Activated T-cell treated with anti-CD3 and anti-CD28 coated beads, Interleukin-2, amount 50 U/mL, for 4 hours (primary cell): ENCODE results near the gene TBXAS1. TPM values are rescaled to one million over a fixed set of nuclear protein-coding genes. Genes with fewer than 3 reads are reported as not detected.

ENCODE experiments used
- ATAC-seq, 2 donors: fragments of 200-7000 bp; cut with Tn5 transposase; one replicate each; pipeline ENCODE4 v1.10.0; 2021
- DNase-seq: peaks from one replicate; pipeline ENCODE4 v3.0.0-alpha.2; 2020
- H3K27me3 Mint-ChIP-seq: one replicate; pipeline ENCODE4 v1.8.0; 2021; ENCODE audit warnings: low read depth, mixed read lengths
- H3K36me3 Mint-ChIP-seq: one replicate; pipeline ENCODE4 v1.8.0; 2022; ENCODE audit warnings: mixed read lengths; ENCODE audit not compliant: insufficient read depth
- H3K4me1 Mint-ChIP-seq: one replicate; pipeline ENCODE4 v1.8.0; 2021; ENCODE audit warnings: low read depth, mixed read lengths
- H3K4me3 Mint-ChIP-seq: one replicate; pipeline ENCODE4 v1.8.0; 2021; ENCODE audit warnings: mild to moderate bottlenecking, moderate library complexity, mixed read lengths
- H3K9me3 Mint-ChIP-seq: one replicate; pipeline ENCODE4 v1.8.0; 2021; ENCODE audit warnings: mixed read lengths
- total RNA-seq, 3 donors: library from RNA; stranded (reverse); gene quantifications; one replicate each; pipeline ENCODE4 v1.2.1, GENCODE V29; 2021

Gene TBXAS1
- total RNA-seq, 3 donors from 2014 or later = 1.7 to 4.1 (median 4.0) TPM

DNA sequence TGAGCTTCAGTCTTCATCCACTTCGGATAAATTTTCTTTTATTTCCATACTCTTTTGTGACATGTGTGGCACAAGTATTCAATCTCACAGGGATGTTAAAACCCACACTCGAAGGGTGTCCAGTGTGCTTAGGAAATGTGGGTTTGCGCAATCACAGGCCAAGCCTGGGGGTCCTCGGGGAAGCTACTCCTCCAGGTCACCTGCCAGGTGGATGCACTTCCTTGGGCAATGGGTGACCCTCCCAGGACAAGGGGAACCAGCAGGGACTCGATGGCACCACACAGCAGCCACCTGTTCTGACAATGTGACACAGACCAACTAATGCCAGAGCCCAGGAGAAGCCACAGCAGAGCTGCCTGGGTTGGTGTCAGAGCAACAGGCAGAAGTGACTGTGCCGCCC is 194.7 kb downstream of the TBXAS1 start:
- Mint-ChIP-seq H3K36me3 (peaks cover 29% of the 10 kb centered on the region), H3K4me3 (no peak overlapping the region), H3K9me3 (no peaks in the 10 kb centered on the region), H3K4me1 (no peaks in the 10 kb centered on the region), H3K27me3 (no peaks in the 10 kb centered on the region)
- DNase-seq (no peak), ATAC-seq (no peak)

DNA sequence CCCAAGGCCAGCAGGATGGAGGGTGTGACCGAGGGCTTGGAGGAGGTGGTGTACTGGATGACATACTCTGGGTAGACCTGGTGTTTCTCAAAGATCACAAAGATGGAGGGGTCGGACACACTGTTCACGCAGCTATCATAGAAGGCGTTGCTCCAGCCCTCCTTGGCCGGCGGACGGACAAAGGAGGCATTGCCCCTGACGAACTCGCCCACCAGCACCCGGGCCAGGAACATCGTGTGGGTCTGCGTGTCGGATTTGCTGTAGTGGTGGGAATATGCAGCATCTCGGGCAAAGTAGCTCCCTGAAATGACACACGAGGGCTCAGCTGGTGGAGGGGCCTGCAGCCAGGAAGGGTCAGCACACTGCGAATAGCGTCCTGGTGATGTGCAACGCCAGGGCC is 195.5 kb downstream of the TBXAS1 start:
- DNase-seq (no peak), ATAC-seq (no peak)
- no peaks in the 10 kb centered on the region for H3K9me3 Mint-ChIP-seq
- no peak overlapping the region for H3K4me3 Mint-ChIP-seq
- no peaks in the 10 kb centered on the region for H3K27me3 Mint-ChIP-seq
- peaks cover 32% of the 10 kb centered on the region for H3K36me3 Mint-ChIP-seq
- no peaks in the 10 kb centered on the region for H3K4me1 Mint-ChIP-seq

DNA sequence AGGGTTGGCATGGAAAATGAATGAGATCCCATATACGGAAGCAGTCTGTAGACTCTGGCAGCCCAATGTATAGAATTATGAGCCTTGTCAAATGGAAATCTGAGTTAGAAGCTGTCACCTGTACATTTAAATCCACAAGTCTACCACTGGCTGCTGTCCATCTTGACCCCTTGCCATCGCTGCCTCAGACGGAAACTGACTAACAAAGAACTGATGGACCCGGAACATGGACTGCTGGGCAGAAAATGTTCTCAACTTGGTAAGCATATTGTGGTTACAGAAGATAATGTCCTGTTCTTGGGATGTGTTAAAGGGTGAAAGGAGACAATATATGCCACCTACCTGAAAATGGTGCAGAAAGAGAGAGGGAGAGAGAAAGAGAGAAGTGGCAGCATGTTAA is 196.2 kb downstream of the TBXAS1 start:
- H3K4me3 Mint-ChIP-seq = no peak overlapping the region
- no peaks in the 10 kb centered on the region for H3K27me3 Mint-ChIP-seq
- H3K9me3 Mint-ChIP-seq = no peaks in the 10 kb centered on the region
- DNase-seq (no peak), ATAC-seq (no peak)
- H3K4me1 Mint-ChIP-seq = no peaks in the 10 kb centered on the region
- H3K36me3 Mint-ChIP-seq = peaks cover 33% of the 10 kb centered on the region

DNA sequence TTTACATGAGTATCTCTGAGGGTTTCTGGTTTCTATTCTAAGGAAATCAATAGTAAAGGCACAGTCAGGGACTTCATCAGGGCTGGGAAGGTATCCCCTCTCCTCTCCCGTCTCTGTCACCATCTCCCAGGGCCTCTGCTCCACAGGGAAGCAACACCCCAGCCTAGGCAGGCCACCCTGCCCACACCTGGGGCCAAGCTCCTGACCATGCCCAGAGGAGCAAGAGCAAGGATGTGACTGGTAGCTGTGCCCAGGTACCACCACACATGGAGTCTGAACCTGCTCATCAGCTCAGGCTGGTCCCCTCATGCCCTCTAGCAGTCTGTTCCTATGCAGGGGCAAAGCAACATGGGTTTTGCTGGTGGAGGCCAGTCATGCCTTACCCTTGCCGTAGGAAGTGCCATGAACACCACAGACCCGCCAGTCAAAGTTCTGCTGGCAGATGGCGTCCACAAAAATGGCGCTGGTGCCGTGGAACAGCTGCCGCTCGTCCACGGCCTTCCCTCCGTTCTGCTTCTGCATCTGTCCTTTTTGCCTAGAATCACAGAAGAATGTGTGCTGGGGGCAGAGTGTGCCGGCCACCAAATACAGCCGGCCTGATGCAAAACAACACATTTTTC is 196.9 kb downstream of the TBXAS1 start:
- H3K27me3 Mint-ChIP-seq = no peaks in the 10 kb centered on the region
- no peaks in the 10 kb centered on the region for H3K9me3 Mint-ChIP-seq
- peaks cover 36% of the 10 kb centered on the region for H3K36me3 Mint-ChIP-seq
- no peak for DNase-seq
- H3K4me3 Mint-ChIP-seq = no peak overlapping the region
- ATAC-seq = no peak
- no peaks in the 10 kb centered on the region for H3K4me1 Mint-ChIP-seq

DNA sequence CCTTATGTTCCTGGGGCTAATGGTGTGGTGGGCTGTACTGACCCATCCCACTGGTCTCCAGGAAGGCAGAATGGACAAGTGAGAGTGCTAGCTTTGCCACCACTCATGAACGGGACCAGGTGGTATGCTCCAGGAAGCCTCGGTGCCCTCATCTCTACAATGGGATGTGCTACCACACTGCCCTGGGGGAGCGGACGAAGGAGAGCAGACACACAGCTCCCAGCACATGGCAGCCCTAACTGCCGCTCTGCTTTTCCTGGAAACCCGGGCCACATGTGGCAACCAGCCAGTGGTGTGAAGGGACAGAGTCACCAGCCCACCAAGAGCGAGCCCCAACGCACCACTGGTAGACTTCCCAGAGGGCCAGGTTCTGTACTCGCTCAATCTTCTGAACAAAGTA is 197.9 kb downstream of the TBXAS1 start:
- Mint-ChIP-seq H3K9me3 (no peaks in the 10 kb centered on the region), H3K36me3 (peaks cover 37% of the 10 kb centered on the region), H3K4me3 (no peak overlapping the region), H3K4me1 (no peaks in the 10 kb centered on the region), H3K27me3 (no peaks in the 10 kb centered on the region)
- no peak for DNase-seq
- no peak for ATAC-seq

DNA sequence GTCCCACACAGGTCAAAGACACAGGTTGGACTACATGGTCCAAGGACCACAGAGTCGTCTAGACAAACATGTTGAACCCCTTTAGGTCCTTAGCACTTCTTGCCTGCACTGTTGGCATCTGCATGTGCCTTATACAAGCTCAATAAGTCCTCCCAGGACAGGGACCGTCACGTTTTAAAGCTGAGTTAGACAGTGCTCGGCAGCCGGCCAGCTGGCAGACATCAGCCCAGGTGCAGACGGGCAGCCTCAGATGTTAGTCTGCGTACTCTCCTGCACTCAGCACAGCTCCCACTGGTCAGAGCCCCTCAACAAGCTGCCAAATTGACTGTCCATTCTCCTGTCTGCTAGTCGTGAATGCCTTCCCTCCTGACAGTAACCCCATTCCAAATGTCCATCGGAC is 198.8 kb downstream of the TBXAS1 start:
- peaks cover 41% of the 10 kb centered on the region for H3K36me3 Mint-ChIP-seq
- H3K9me3 Mint-ChIP-seq = no peaks in the 10 kb centered on the region
- H3K4me3 Mint-ChIP-seq = no peak overlapping the region
- DNase-seq (no peak), ATAC-seq (no peak)
- peaks cover 4% of the 10 kb centered on the region for H3K4me1 Mint-ChIP-seq
- H3K27me3 Mint-ChIP-seq = no peaks in the 10 kb centered on the region

DNA sequence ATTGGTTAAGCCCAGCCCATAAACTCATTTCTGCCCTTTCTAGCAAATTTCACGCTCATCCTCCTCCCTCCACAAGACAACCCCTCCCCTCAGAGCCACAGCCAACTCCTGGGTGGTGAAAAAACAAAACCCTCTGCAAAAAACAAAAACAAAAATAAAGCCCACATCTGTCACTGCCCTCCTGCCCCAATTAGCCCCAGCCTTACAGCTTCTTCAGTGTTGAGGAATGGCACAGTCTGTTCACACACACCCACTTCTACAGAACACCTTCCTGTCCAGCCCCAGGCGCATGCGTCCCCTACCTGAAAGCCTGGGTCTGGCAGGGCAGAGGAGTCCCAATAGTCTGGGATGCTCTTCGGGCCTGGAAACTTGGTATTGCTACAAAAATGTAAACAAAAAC is 199.2 kb downstream of the TBXAS1 start:
- no peak overlapping the region for H3K4me3 Mint-ChIP-seq
- peaks cover 6% of the 10 kb centered on the region for H3K4me1 Mint-ChIP-seq
- H3K27me3 Mint-ChIP-seq = no peaks in the 10 kb centered on the region
- peaks cover 43% of the 10 kb centered on the region for H3K36me3 Mint-ChIP-seq
- H3K9me3 Mint-ChIP-seq = no peaks in the 10 kb centered on the region
- ATAC-seq (no peak), DNase-seq (no peak)

DNA sequence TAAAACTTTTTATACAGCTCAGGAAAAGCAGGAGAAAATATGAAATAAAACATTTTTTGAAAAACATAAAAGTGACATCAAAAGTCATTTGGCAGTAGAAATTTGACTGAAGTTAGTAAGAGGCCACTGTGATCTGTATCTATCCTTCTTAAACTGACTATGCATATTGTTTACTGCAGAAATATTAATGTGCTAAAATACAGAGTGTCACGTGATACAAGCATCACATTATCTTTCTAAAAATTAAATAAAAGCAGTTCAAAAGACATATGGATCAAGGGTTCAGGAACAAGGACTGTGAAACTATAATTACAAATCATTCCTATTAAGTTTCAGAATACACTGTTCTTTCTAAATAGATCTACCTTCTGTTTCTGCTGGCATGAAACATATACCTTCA is 200.0 kb downstream of the TBXAS1 start:
- H3K4me3 Mint-ChIP-seq = no peak overlapping the region
- DNase-seq (no peak), ATAC-seq (no peak)
- H3K4me1 Mint-ChIP-seq = peaks cover 9% of the 10 kb centered on the region
- H3K36me3 Mint-ChIP-seq = peaks cover 45% of the 10 kb centered on the region
- no peaks in the 10 kb centered on the region for H3K27me3 Mint-ChIP-seq
- no peaks in the 10 kb centered on the region for H3K9me3 Mint-ChIP-seq

DNA sequence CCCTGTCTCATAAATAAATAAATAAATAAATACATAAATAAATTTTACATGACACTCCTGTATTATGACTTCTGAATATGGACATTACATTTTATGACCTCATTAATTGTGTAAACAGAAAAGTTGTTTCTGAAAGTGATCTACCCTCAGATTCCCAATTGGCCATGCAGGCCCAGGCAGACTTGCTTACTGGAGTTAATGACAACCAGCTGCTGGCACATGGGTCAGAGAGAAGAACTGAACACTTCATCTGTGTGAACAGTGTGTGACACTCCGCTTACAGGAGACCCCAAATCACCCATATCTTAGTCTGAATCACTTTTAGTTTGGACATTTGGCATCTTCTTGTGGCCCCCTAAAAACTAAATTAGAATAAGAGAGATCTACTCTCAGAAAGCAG is 202.3 kb downstream of the TBXAS1 start:
- ATAC-seq (no peak), DNase-seq (no peak)
- Mint-ChIP-seq H3K36me3 (peaks cover 42% of the 10 kb centered on the region), H3K4me1 (peaks cover 17% of the 10 kb centered on the region), H3K4me3 (no peak overlapping the region), H3K27me3 (no peaks in the 10 kb centered on the region), H3K9me3 (no peaks in the 10 kb centered on the region)

DNA sequence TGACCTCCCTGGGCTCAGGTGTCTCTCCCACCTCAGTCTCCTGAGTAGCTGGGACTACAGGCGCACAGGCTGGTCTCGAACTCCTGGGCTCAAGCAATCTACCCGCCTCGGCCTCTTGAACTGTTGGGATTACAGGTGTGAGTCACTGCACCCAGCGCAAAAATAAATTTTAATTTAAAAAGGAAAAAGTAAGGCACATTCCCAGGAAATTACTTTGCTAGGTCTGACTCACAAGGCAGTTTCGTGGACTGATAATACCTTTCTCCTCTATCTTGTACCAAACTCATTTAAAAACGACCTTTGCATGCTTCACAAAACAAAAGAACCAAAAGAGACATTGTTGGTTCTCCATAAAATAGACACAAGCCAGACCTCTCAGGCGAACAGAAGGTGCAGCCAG is 204.0 kb downstream of the TBXAS1 start:
- Mint-ChIP-seq H3K4me1 (peaks cover 29% of the 10 kb centered on the region), H3K4me3 (no peak overlapping the region), H3K27me3 (no peaks in the 10 kb centered on the region), H3K9me3 (no peaks in the 10 kb centered on the region), H3K36me3 (peaks cover 46% of the 10 kb centered on the region)
- no peak for DNase-seq
- no peak for ATAC-seq

DNA sequence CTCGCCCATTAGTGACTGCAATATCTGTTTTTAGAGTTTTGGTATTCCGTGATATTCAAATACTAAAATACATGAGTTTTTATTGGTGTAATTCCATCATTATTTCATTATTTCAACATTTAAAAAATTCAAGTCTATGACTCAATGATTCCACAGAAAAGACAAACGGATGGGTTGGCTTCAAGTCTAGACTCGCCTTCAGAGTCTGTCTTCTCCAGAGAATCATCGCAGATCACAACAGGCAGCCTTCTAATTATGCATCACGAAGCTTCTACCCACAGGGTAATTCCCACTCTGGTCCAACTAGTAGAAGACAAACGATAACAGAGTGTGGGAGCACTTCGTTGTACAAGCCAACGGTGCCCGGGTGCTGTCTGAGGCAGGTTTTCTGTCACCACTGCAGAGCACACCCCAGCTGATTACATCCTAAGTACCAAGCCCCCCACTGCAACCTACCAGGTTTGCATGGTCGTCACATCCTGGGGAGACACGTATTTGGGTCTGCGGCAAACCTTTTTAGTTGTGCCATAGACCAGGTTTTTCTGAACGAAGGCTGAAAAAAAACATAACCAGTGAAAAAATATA is 204.8 kb downstream of the TBXAS1 start:
- no peak for ATAC-seq

DNA sequence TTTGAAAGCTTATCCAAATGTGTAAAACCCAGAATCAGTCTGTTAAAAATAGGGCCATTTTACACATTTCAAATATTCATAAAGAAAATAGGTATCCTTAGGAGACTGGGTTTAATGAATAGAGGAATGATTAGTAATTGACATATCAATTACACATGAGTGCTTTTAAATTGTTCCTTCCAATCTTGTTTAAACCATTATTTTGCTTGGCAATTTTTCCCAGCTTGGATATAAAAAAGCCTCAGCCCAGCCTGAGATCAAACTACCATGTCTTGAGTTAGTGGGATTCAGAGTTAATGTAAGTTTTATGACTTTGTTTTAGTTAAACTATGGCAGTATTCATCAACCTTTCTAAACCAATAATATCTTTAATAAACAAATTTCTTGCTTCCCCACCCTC is 205.4 kb downstream of the TBXAS1 start:
- DNase-seq (no peak), ATAC-seq (no peak)
- Mint-ChIP-seq H3K9me3 (no peaks in the 10 kb centered on the region), H3K4me3 (no peak overlapping the region), H3K4me1 (peaks cover 30% of the 10 kb centered on the region), H3K36me3 (peaks cover 47% of the 10 kb centered on the region), H3K27me3 (no peaks in the 10 kb centered on the region)

More for the DNA sequence above, 204.8 kb downstream of the TBXAS1 start:
- Mint-ChIP-seq H3K4me3 (no peak overlapping the region), H3K4me1 (peaks cover 30% of the 10 kb centered on the region), H3K36me3 (peaks cover 43% of the 10 kb centered on the region), H3K9me3 (no peaks in the 10 kb centered on the region), H3K27me3 (no peaks in the 10 kb centered on the region)
- DNase-seq = no peak

DNA sequence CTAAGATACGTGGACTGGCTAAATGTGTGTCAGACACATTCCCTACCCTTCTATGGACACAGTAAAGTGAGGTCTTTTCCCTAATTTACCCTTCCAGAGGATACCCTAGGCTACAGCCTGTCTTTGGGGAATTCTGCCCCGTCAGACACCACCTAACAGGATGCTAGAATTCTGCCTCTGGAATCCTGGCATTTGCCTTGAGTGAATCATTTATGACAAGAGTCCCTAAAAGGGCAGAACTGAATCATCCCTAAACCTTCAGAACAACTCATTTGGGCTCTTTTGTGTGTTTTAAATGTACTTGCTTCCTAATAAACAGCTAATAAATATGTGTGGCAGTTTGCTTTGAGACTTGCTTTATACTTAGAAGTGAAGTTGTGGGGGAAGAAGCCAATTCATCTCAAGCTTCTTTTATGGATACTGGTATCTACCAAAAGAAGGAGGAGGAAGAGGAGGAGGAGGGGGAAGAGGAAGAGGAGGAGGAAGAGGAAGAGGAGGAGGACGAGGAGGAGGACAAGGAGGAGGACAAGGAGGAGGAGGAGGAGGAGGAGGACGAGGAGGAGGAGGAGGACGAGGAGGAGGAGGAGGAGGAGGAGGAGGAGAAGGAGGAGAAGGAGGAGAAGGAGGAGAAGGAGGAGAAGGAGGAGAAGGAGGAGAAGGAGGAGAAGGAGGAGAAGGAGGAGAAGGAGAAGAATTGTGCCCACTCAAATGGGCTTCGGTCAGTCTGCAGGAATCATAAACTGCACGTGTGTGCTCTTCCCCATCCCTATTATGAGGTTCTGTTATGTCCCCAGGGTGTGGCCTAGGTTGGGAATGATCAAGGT is 206.5 kb downstream of the TBXAS1 start:
- Mint-ChIP-seq H3K4me3 (no peak overlapping the region), H3K4me1 (peaks cover 32% of the 10 kb centered on the region), H3K36me3 (peaks cover 48% of the 10 kb centered on the region), H3K9me3 (no peaks in the 10 kb centered on the region), H3K27me3 (no peaks in the 10 kb centered on the region)
- no peak for ATAC-seq
- DNase-seq = no peak

DNA sequence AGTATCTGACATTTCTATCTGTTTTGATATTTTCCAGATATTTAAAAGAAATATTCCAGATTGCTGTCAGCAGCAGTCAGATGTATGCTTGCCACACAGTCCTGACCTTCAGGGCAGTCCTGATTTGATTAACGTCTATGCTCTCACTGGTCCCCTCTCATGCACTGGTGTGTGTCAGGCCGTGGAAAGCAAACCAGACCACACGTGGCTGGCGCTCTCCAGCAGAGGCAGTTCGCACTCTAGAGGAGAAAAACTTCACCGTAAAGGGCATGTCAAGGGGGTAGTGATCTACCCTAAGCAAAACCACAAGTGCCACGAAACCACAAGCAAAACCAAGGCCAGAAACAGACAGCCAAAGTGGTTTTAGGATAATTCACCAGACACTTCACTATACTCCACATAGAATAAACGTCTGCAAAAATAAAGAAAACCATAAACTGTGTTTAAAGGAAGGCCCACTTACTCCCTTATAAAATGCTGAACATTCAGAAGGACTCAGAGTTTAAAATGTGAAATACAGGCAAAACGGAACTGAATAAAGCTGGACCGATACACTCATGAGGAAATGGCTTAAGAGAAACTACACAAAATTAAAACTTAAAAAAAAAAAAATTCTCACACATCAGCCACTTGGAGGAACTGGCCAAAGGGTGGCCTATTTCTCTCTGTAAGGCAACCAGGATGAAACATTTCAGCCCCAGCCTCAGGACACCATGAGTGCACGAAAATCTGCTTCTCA is 207.3 kb downstream of the TBXAS1 start:
- DNase-seq = no peak
- H3K36me3 Mint-ChIP-seq = peaks cover 51% of the 10 kb centered on the region
- ATAC-seq = peak; percentile 56 to 57
- H3K4me3 Mint-ChIP-seq = no peak overlapping the region
- H3K4me1 Mint-ChIP-seq = peaks cover 32% of the 10 kb centered on the region
- H3K27me3 Mint-ChIP-seq = no peaks in the 10 kb centered on the region
- H3K9me3 Mint-ChIP-seq = no peaks in the 10 kb centered on the region
